ENCODE results near the gene LRRC59. TPM values are rescaled to one million over a fixed set of nuclear protein-coding genes. Genes with fewer than 3 reads are reported as not detected.

Gene LRRC59
- total and polyA plus RNA-seq, 2 of the 13 experiments (the other 11 are each of a cell fraction or from before 2014, with no cell fraction given): 87.3 to 222 TPM

DNA sequence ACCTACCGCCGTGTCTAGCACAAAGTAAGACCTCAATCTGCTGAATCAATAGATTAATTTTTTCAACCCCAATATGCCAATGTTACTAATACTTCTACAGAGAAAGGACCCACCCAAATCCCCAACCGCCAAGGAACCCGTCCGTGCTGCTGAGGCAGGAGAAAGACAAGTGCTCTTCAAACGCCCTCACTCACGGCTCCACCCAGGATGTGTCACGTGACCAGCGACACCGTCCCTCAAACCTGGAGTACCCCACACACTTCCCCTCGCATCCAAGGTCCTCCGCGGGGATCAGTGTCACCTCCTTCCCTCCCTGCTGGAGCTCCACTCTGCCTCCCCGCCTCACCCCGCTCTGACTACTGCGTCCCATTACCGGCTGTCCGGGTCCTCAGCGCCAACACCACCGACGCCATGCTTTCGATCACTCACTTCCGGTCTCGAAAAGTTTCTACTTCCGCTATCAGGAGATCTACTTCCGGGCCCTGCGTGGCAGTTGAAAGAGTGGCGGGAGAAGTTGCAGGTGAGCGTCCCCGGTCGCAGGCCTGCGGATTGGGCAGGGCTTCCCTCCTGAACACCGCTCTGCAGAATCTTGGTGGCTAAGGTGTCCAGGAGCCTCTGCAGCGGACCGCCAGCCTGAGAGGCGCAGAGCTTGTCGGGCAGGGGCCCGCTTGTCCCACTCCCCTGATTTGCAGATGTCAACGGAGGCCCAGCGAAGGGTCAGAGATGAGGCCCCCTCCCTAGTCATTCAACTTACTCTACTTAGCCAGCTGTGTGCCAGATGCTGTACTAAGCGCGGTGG lies 24.4 kb downstream of the LRRC59 start, which contains the start of the genes EME1 and MRPL27 (continued):
- TF ChIP-seq CBFB (CRISPR knock-in tag; IDR thresholded peaks at IDR 0.05): peak; percentile 84
- 0 out of 2 replicates have a peak, but pooled peaks have one; percentile 40 for TF ChIP-seq ZNF484 (CRISPR knock-in tag; IDR thresholded peaks at IDR 0.05; ENCODE audit: borderline replicate concordance, low read depth)
- TF ChIP-seq, protein P1, sequence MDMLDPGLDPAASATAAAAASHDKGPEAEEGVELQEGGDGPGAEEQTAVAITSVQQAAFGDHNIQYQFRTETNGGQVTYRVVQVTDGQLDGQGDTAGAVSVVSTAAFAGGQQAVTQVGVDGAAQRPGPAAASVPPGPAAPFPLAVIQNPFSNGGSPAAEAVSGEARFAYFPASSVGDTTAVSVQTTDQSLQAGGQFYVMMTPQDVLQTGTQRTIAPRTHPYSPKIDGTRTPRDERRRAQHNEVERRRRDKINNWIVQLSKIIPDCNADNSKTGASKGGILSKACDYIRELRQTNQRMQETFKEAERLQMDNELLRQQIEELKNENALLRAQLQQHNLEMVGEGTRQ (IDR thresholded peaks at IDR 0.05; ENCODE audit: low read depth, low read length): peak; percentile 99
- TF ChIP-seq, protein P1 (CRISPR knock-in tag; IDR thresholded peaks at IDR 0.05; ENCODE audit: borderline replicate concordance): peak; percentile 98
- peak; percentile 85 for TF ChIP-seq ZNF709 (CRISPR knock-in tag; IDR thresholded peaks at IDR 0.05)
- TF ChIP-seq NFE2L1 (CRISPR knock-in tag; IDR thresholded peaks at IDR 0.05; ENCODE audit: borderline replicate concordance): peak; percentile 94
- TF ChIP-seq ZNF225 (CRISPR knock-in tag; IDR thresholded peaks at IDR 0.05): peak; percentile 98
- TF ChIP-seq, protein P2, sequence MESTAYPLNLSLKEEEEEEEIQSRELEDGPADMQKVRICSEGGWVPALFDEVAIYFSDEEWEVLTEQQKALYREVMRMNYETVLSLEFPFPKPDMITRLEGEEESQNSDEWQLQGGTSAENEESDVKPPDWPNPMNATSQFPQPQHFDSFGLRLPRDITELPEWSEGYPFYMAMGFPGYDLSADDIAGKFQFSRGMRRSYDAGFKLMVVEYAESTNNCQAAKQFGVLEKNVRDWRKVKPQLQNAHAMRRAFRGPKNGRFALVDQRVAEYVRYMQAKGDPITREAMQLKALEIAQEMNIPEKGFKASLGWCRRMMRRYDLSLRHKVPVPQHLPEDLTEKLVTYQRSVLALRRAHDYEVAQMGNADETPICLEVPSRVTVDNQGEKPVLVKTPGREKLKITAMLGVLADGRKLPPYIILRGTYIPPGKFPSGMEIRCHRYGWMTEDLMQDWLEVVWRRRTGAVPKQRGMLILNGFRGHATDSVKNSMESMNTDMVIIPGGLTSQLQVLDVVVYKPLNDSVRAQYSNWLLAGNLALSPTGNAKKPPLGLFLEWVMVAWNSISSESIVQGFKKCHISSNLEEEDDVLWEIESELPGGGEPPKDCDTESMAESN (CRISPR knock-in tag; conservative IDR thresholded peaks at IDR 0.05): peak; percentile 97
- peak; percentile 84 for TF ChIP-seq ZNF441 (CRISPR knock-in tag; IDR thresholded peaks at IDR 0.05; ENCODE audit: borderline replicate concordance)
- TF ChIP-seq, protein P3, sequence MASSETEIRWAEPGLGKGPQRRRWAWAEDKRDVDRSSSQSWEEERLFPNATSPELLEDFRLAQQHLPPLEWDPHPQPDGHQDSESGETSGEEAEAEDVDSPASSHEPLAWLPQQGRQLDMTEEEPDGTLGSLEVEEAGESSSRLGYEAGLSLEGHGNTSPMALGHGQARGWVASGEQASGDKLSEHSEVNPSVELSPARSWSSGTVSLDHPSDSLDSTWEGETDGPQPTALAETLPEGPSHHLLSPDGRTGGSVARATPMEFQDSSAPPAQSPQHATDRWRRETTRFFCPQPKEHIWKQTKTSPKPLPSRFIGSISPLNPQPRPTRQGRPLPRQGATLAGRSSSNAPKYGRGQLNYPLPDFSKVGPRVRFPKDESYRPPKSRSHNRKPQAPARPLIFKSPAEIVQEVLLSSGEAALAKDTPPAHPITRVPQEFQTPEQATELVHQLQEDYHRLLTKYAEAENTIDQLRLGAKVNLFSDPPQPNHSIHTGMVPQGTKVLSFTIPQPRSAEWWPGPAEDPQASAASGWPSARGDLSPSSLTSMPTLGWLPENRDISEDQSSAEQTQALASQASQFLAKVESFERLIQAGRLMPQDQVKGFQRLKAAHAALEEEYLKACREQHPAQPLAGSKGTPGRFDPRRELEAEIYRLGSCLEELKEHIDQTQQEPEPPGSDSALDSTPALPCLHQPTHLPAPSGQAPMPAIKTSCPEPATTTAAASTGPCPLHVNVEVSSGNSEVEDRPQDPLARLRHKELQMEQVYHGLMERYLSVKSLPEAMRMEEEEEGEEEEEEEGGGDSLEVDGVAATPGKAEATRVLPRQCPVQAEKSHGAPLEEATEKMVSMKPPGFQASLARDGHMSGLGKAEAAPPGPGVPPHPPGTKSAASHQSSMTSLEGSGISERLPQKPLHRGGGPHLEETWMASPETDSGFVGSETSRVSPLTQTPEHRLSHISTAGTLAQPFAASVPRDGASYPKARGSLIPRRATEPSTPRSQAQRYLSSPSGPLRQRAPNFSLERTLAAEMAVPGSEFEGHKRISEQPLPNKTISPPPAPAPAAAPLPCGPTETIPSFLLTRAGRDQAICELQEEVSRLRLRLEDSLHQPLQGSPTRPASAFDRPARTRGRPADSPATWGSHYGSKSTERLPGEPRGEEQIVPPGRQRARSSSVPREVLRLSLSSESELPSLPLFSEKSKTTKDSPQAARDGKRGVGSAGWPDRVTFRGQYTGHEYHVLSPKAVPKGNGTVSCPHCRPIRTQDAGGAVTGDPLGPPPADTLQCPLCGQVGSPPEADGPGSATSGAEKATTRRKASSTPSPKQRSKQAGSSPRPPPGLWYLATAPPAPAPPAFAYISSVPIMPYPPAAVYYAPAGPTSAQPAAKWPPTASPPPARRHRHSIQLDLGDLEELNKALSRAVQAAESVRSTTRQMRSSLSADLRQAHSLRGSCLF (CRISPR knock-in tag; IDR thresholded peaks at IDR 0.05; ENCODE audit: borderline replicate concordance): no peak
- TF ChIP-seq ZNF468 (CRISPR knock-in tag; IDR thresholded peaks at IDR 0.05): 0 out of 2 replicates have a peak, but pooled peaks have one; percentile 95
- TF ChIP-seq, protein P4, sequence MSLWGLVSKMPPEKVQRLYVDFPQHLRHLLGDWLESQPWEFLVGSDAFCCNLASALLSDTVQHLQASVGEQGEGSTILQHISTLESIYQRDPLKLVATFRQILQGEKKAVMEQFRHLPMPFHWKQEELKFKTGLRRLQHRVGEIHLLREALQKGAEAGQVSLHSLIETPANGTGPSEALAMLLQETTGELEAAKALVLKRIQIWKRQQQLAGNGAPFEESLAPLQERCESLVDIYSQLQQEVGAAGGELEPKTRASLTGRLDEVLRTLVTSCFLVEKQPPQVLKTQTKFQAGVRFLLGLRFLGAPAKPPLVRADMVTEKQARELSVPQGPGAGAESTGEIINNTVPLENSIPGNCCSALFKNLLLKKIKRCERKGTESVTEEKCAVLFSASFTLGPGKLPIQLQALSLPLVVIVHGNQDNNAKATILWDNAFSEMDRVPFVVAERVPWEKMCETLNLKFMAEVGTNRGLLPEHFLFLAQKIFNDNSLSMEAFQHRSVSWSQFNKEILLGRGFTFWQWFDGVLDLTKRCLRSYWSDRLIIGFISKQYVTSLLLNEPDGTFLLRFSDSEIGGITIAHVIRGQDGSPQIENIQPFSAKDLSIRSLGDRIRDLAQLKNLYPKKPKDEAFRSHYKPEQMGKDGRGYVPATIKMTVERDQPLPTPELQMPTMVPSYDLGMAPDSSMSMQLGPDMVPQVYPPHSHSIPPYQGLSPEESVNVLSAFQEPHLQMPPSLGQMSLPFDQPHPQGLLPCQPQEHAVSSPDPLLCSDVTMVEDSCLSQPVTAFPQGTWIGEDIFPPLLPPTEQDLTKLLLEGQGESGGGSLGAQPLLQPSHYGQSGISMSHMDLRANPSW (CRISPR knock-in tag; IDR thresholded peaks at IDR 0.05; ENCODE audit: borderline replicate concordance): peak; percentile 17; the same call in 1 of the 2 replicates
- peak; percentile 88 for TF ChIP-seq ZNF451 (CRISPR knock-in tag; IDR thresholded peaks at IDR 0.05)
- peak; percentile 73; the same call in 1 of the 2 replicates for TF ChIP-seq ZNF841 (CRISPR knock-in tag; IDR thresholded peaks at IDR 0.05; ENCODE audit: borderline replicate concordance)
- TF ChIP-seq ATM (IDR thresholded peaks at IDR 0.05; ENCODE audit: borderline replicate concordance): no peak

Measured in HepG2 (cell line).